Measurements from ENCODE around the gene HERC2. TPM values are rescaled to one million over a fixed set of nuclear protein-coding genes. Genes with fewer than 3 reads are reported as not detected.

HERC2 gene
- polyA plus RNA-seq, 1 of the 3 experiments (the other 2 are of a cell fraction) = 22.3 TPM

GRCh38 chr15:28103831-28104230, 218.1 kb downstream of the HERC2 start:
- 80% methylated on average over 7 of the region's 10 CpGs for WGBS (ENCODE audit: low lambda C conversion rate)
- no peak overlapping the region for H3K27ac ChIP-seq (ENCODE audit: low read depth in 2 of 2, low read length in 1 of 2)
- H3K79me2 ChIP-seq (ENCODE audit: insufficient read depth) = no peaks in the 10 kb centered on the region
- no peak overlapping the region for H3K9ac ChIP-seq
- peaks cover 13% of the 10 kb centered on the region; the same call in 1 of the 2 replicates for H3K27me3 ChIP-seq (ENCODE audit: insufficient read depth)
- no peaks in the 10 kb centered on the region for H3K9me3 ChIP-seq
- CTCF ChIA-PET = interaction anchor here (0.8 to 4.0 kb wide), 3 partner anchors 19 to 170 kb away, joined by 3 to 21 read pairs (median 3); no protein-coding TSS in a partner anchor
- POLR2A ChIA-PET = no interaction called here
- H3K9me2 ChIP-seq = no peaks in the 10 kb centered on the region
- no peak for DNase-seq
- H2AFZ ChIP-seq (ENCODE audit: low read depth) = no peak overlapping the region
- no peaks in the 10 kb centered on the region for H3K36me3 ChIP-seq (replicated peaks in 1 of 2; ENCODE audit: control insufficient read depth in 1 of 2, insufficient read depth in 2 of 2, low read length in 1 of 2)
- H3K4me3 ChIP-seq (ENCODE audit: low read depth in 2 of 2, low read length in 1 of 2) = no peak overlapping the region
- peaks cover 0 to 2% of the 10 kb centered on the region in 2 experiments; a peak in 1 of 4 replicates for H3K4me1 ChIP-seq (ENCODE audit: control insufficient read depth in 1 of 2, insufficient read depth in 2 of 2, low read depth in 1 of 2, low read length in 1 of 2)
- TF ChIP-seq SIN3A (IDR thresholded peaks at IDR 0.05; ENCODE audit: borderline replicate concordance, low read depth, low read length) = no peak
- TF ChIP-seq RCOR1 (IDR thresholded peaks at IDR 0.05; ENCODE audit: low read length) = no peak
- no peak for TF ChIP-seq MXI1 (IDR thresholded peaks at IDR 0.05; ENCODE audit: low read depth, low read length)
- no peak for TF ChIP-seq SMC3 (IDR thresholded peaks at IDR 0.05; ENCODE audit: low read depth, low read length)
- no peak for TF ChIP-seq TEAD4 (IDR thresholded peaks at IDR 0.05; ENCODE audit: borderline replicate concordance, insufficient read depth)
- TF ChIP-seq ELF1 (IDR thresholded peaks at IDR 0.05) = no peak
- TF ChIP-seq ZBTB33 (IDR thresholded peaks at IDR 0.05; ENCODE audit: borderline replicate concordance, low read depth) = no peak
- no peak for TF ChIP-seq FOSL2 (IDR thresholded peaks at IDR 0.05; ENCODE audit: borderline replicate concordance, low read depth)
- TF ChIP-seq YY1 (IDR thresholded peaks at IDR 0.05; ENCODE audit: low read depth) = no peak
- no peak for TF ChIP-seq CTCF (IDR thresholded peaks at IDR 0.05)
- no peak for TF ChIP-seq GATA2 (CRISPR knock-in tag; IDR thresholded peaks at IDR 0.05)
- no peak for TF ChIP-seq TAF1 (IDR thresholded peaks at IDR 0.05; ENCODE audit: borderline replicate concordance, low read depth, low read length)
- TF ChIP-seq RAD21 (IDR thresholded peaks at IDR 0.05; ENCODE audit: low read length) = no peak
- TF ChIP-seq CHD2 (IDR thresholded peaks at IDR 0.05; ENCODE audit: low read length, partially characterized antibody) = no peak
- TF ChIP-seq GABPA (IDR thresholded peaks at IDR 0.05; ENCODE audit: low read depth) = no peak
- no peak for TF ChIP-seq RFX5 (IDR thresholded peaks at IDR 0.05; ENCODE audit: low read length)
- no peak for TF ChIP-seq REST (IDR thresholded peaks at IDR 0.05; ENCODE audit: low read depth, low read length)
- peaks cover 2% of the 10 kb centered on the region for H3F3A ChIP-seq (replicated peaks; ENCODE audit: insufficient read depth)
- no peak overlapping the region for H3K4me2 ChIP-seq
- H4K20me1 ChIP-seq (ENCODE audit: insufficient read depth) = no peaks in the 10 kb centered on the region

Measured in SK-N-SH (cell line).